Motor neuron (in vitro differentiated cells): ENCODE measurements around the gene SPP1. TPM values are rescaled to one million over a fixed set of nuclear protein-coding genes. Genes with fewer than 3 reads are reported as not detected.
A peak's percentile ranks its signal among the peaks of the same experiment; 100 is the strongest.
"Not testable (repeated sequence)": the region's sequence is repeated elsewhere in the genome, so short reads cannot be mapped to it uniquely, and the experiment has no call there.

Experiments used
- ATAC-seq, 8 experiments: fragments of 200-7000 bp; cut with Tn5 transposase; replicated peaks in 6 of 8; 2 replicates each; pipeline ENCODE4 v1.8.0; 2021; ENCODE audit warnings: mild to moderate bottlenecking in 8 of 8, moderate library complexity in 8 of 8
- H3K27ac ChIP-seq, 2 donors: fragments of 250-450 bp; sonication (Bioruptor Pico); 2 replicates each; pipeline ENCODE4 v1.9.0; 2021; ENCODE audit warnings: antibody characterized with exemption in 2 of 2, mild to moderate bottlenecking in 2 of 2, moderate library complexity in 1 of 2
- H3K4me1 ChIP-seq, 2 donors: fragments of 250-450 bp; sonication (Bioruptor Pico); replicated peaks in 1 of 2; 2 replicates each; pipeline ENCODE4 v1.6.1; 2021; ENCODE audit warnings: antibody characterized with exemption in 2 of 2, mild to moderate bottlenecking in 2 of 2, moderate library complexity in 1 of 2
- H3K4me3 ChIP-seq, 5 donors: fragments of 250-450 bp; sonication (Bioruptor Pico); 2 replicates each; pipeline ENCODE4 v1.9.0; 2021; ENCODE audit warnings: antibody characterized with exemption in 5 of 5, mild to moderate bottlenecking in 5 of 5, moderate library complexity in 4 of 5
- WGBS, 10 experiments: fragments of 450-650 bp; shearing (Covaris generic); methylation state at CpG; one replicate each; pipeline ENCODE4 v1.0.0; 2022; 5-methylcytosine and 5-hydroxymethylcytosine counted together
- in situ Hi-C, 9 experiments: fragments of 400-800 bp; cut with MboI; loops; one replicate each; pipeline ENCODE4 v1.15.0; 2021; ENCODE audit warnings: low sequenced_read_pairs in 9 of 9, low pct_unique_long_range_greater_than_20kb in 2 of 9; ENCODE audit not compliant: unreplicated experiment in 9 of 9
- total RNA-seq, 8 experiments: library from RNA; unstranded; fragments of 300-600 nt; gene quantifications; 2 replicates each; pipeline versions ENCODE4 v1.2.3 to v1.2.4, GENCODE V29; 2022

SPP1 gene
- total RNA-seq, 8 experiments from 2014 or later, result 1.8 to 240 (median 36.5) TPM; not detected in 2

DNA sequence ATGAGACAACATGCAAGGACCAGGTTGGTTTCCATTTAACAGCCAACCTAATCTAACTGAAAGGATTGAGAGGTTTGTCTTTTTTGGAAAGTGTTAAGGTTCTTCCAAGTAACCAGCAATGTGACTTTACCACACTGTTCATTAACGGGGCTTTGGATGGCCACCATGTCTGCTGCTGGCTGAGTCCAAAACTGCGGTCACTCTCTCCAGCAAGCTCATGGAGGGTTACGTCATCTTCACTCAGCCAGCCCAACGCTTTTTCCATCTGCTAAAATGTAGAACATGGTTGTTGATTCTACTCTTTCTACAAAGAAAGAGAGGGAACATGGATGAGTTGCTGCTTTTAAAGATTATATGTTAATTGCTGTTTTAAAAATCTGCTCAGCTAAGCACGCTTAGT lies 43.0 kb downstream of the SPP1 start:
- WGBS, 10 experiments, result 34 to 100% (median 85%) methylated on average over 1 to 5 of the region's 5 CpGs; no CpG with 5 or more reads in 1 of the 10 experiments
- ATAC-seq, result peak in 2 of 8 experiments; percentile 29 to 71
- Histone ChIP-seq H3K4me1 (peaks cover 0 to 2% of the 10 kb centered on the region in 2 donors), H3K4me3 (no peak overlapping the region), H3K27ac (no peak overlapping the region)
- in situ Hi-C loops, result no loop called here

DNA sequence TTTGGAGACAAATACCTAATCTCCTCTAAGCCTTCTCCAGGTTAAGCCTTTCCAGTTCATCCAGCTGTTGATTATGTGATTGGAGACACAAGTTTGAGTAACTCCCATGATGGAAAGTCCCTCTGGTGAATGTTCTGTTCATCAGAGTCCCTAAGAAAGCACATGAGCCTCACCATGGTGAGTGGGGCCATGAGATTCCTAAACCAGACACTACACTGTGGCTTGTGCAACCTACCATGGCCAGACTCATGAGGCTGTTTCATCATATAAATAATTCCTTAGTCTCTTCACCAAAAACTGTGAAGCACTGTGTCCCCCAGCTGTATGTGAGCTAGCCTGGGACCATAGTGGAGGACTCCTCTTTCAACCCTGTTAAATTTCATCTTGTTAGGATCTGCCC lies 46.3 kb downstream of the SPP1 start:
- no peak for ATAC-seq
- in situ Hi-C loops, result no loop called here
- Histone ChIP-seq H3K4me3 (no peak overlapping the region), H3K4me1 (peaks cover 0 to 2% of the 10 kb centered on the region in 2 donors), H3K27ac (no peak overlapping the region)

DNA sequence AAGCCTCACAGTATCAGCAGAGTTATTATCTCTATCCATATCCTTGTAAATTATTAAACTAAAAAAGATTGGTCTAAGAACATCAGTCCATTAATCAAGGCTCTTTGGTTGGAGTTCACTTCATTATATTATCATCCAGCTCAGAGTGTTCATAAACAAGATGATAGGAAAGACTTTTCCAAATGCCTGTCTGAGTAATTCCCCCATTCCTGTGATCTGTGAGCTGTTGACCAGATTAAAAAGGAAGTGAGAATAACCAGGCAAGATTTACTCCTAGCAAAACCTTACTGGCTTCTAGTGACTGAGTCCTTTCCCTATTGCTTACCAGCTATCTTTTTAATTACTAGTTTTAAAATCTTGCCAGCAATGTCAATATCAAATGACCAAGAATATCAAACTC lies 46.8 kb downstream of the SPP1 start:
- H3K27ac ChIP-seq, result no peak overlapping the region
- ATAC-seq, result no peak
- H3K4me3 ChIP-seq, result no peak overlapping the region
- peaks cover 0 to 2% of the 10 kb centered on the region in 2 donors for H3K4me1 ChIP-seq
- in situ Hi-C loops, result no loop called here

DNA sequence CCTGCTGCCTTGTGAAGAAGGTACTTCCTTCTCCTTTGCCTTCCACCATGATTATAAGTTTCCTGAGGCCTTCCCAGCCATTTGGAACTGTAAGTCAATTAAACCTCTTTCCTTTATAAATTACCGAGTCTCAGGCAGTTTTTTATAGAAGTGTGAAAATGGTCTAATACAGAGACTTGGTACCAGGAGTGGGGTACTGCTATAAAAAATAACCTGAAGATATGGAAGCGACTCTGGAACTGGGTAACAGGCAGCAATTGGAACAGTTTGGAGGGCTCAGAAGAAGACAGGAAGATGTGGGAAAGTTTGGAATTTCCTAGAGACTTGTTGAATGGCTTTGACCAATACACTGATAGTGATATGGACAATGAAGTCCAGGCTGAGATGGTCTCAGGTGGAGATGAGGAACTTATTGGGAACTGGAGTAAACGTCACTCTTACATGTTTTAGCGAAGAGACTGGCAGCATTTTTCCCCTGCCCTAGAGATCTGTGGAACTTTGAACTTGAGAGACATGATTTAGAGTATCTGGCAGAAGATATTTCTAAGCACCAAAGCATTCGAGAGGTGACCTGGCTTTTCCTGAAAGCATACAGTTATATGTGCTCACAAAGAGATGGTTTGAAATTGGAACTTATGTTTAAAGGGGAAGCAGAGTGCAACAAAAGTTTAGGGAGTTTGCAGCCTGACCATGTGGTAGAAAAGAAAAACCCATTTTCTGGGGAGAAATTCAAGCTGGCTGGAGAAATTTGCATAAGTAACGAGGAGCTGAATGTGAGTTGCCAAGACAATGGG lies 50.6 kb downstream of the SPP1 start:
- not testable (repeated sequence) for H3K27ac ChIP-seq, H3K4me1 ChIP-seq, ATAC-seq, H3K4me3 ChIP-seq
- 91 to 100% (median 100%) methylated on average over 1 to 6 of the region's 6 CpGs for WGBS, 10 experiments
- in situ Hi-C loops, result loop anchor here in 4 of 9 experiments (25.0 kb wide), 2 partner anchors 186 to 486 kb away; partner anchors contain the start of gene PYURF (in 4 of the 4)

DNA sequence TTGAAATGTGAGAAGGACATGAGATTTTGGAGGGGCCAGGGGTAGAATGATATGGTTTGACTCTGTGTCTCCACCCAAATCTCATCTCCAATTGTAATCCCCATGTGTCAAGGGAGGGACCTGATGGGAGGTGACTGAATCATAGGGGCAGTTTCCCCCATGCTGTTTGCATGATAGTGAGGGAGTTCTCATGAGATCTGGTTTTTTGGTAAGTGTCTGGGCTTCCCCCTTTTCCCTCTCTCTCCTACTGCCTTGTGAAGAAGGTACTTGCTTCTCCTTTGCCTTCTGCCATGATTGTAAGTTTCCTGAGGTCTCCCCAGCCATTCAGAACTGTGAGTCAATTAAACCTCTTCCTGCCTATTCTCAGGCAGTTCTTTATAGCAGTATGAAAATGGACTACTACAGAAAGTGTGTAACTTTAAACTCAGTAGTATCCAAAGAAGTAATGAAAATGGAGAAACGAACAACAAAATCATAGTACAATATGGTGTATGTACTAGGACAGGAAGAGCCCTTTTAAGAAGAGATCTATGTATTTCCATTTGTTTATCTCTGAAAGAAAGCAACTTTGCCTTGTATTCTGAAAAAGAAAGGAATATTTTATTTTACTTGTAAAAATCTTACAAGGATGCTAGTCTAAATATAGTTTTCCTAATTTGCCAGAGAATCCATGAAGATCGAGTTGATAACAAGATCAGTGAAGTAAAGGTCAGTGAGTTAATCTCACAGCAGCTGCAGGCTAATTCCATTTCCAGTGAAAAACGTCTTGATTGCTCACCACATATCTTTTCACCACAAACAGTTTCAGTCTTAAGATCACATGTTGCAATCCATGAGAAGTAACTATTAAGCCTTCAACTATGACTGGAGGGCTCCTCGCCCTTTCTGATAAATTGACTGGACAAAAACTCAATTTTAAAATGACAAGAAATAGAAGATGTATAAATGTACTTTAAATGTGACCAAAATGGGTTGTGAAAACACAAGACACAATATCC lies 52.4 kb downstream of the SPP1 start:
- in situ Hi-C loops, result loop anchor here in 4 of 9 experiments (25.0 kb wide), 2 partner anchors 184 to 484 kb away; partner anchors contain the start of gene PYURF (in 4 of the 4)
- no peak overlapping the region for H3K4me3 ChIP-seq
- ATAC-seq, result peak in 4 of 8 experiments; percentile 29 to 94 (median 78)
- H3K27ac ChIP-seq, result no peak overlapping the region
- 33 to 97% (median 81%) methylated on average over 2 to 4 of the region's 4 CpGs for WGBS, 10 experiments
- no peaks in the 10 kb centered on the region for H3K4me1 ChIP-seq

DNA sequence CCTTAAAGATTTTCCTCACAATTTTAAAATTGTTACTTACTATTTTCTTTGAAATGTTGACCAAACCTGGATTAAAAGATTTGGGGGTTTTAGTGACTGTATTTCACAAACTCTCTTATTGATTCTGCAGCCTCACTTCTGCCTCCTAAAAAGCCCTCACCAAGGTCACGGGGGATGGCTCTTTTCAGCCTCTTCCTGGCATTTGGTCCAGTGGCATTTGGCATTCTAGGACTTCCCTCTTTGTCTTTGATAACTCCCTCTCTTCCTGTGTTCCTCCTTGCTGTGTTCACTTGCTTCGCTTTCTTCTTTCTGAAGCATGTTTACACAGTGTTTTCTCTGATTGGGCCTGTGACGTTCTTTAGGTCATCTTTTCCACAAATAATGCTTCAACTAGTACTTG lies 53.4 kb downstream of the SPP1 start:
- in situ Hi-C loops, result loop anchor here in 4 of 9 experiments (25.0 kb wide), 2 partner anchors 183 to 483 kb away; partner anchors contain the start of gene PYURF (in 4 of the 4)
- 80 to 100% (median 97%) methylated on average over 1 to 3 of the region's 3 CpGs; no CpG with 5 or more reads in 3 of the 10 experiments for WGBS, 10 experiments
- H3K27ac ChIP-seq, result no peak overlapping the region

DNA sequence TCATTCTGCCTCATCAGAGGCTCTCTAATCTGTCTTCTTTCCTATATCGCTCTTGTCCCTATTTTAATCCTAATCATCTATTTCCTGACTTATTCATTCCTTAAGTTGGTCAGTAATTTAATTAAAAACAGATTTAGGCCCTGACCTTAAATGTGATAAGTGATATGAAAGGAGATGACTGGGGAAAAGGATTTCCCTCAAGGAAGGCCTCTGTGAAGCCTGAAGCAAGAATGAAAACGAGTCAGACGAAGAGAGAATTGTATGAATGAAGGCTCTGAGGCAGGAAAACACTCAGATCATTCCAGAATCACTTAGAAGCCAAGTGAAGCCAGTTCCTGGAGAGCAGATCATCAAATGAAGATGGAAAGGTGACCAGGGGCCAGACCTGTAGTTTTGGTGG lies 54.0 kb downstream of the SPP1 start:
- in situ Hi-C loops, result loop anchor here in 4 of 9 experiments (25.0 kb wide), 2 partner anchors 183 to 483 kb away; partner anchors contain the start of gene PYURF (in 4 of the 4)
- Histone ChIP-seq H3K27ac (no peak overlapping the region), H3K4me3 (no peak overlapping the region), H3K4me1 (no peaks in the 10 kb centered on the region)
- 61 to 100% (median 88%) methylated on average over 1 to 3 of the region's 3 CpGs; no CpG with 5 or more reads in 3 of the 10 experiments for WGBS, 10 experiments
- no peak for ATAC-seq

More for the DNA sequence above, 53.4 kb downstream of the SPP1 start:
- no peak for ATAC-seq
- Histone ChIP-seq H3K4me1 (no peaks in the 10 kb centered on the region), H3K4me3 (no peak overlapping the region)

DNA sequence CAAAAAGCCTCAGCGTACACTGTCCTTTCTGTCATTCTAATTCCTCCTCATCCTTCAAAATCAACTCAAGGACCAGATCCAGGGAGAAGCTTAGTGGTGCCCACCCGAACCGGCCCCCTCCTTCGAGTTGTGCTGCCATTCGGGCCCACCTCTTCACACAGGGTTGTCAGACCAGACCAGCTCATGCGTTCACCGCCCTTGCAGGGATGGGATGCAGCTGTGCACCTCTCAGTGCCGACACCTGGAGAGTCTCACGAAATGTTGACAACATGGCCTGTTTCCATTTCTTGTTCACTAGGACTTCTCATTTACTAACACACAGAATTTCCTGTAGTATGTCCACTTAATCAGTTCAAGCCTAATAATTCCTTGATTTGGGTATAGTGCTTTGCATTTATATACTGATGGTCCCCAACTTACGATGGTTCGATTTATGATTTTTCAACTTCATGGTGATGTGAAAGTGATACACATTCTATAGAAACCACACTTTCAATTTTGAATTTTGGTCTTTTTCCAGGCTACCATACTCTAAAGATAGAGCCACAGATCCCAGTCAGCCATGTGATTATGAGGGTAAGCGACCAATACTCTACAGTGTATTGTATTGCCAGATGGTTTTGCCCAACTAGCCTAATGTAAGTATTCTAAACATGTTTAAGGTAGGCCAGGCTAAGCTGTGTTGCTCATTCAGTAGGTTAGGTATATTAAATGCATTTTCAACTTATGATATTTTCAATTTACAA lies 55.2 kb downstream of the SPP1 start:
- no peak overlapping the region for H3K27ac ChIP-seq
- no peaks in the 10 kb centered on the region for H3K4me1 ChIP-seq
- WGBS, 10 experiments, result 63 to 100% (median 85%) methylated on average over 2 to 9 of the region's 12 CpGs; no CpG with 5 or more reads in 3 of the 10 experiments
- no peak overlapping the region for H3K4me3 ChIP-seq
- in situ Hi-C loops, result loop anchor here in 4 of 9 experiments (10.0 to 25.0 kb wide), 3 partner anchors 182 to 482 kb away; partner anchors contain the start of gene PYURF (in 4 of the 4)
- no peak for ATAC-seq

Other genes starting within 250 kb of the SPP1 start
- 1 to 10 TPM in 3 of 8 experiments, under 1 TPM in 3, not detected in 2; 0.14 to 6.0 (median 1.5) TPM for gene IBSP, start 176.2 kb upstream of the SPP1 start, total RNA-seq
- gene MEPE, start 142.7 kb upstream of the SPP1 start, total RNA-seq, result under 1 TPM in 3 of 8 experiments, not detected in 5; 0.17 to 0.43 (median 0.28) TPM
- gene PKD2, start 31.9 kb downstream of the SPP1 start, total RNA-seq, result 10 to 100 TPM; 13.3 to 34.7 (median 16.3) TPM
- 10 to 100 TPM in 1 of 8 experiments, under 1 TPM in 7; 0.05 to 39.6 (median 0.31) TPM for gene ABCG2, start 182.9 kb downstream of the SPP1 start, total RNA-seq